ENCODE results near the gene GPAM.
A peak's percentile ranks its signal among the peaks of the same experiment; 100 is the strongest.

Gene GPAM

GRCh38 chr10:112132435-112132834 is 51.1 kb downstream of the GPAM start:
- ATAC-seq: no peak
- TF ChIP-seq CSRNP3 (CRISPR knock-in tag; IDR thresholded peaks at IDR 0.05): no peak
- TF ChIP-seq ZNF565 (CRISPR knock-in tag; conservative IDR thresholded peaks at IDR 0.05; ENCODE audit: low read depth): no peak
- TF ChIP-seq ESRRG (CRISPR knock-in tag; IDR thresholded peaks at IDR 0.05): no peak
- TF ChIP-seq ARNTL (CRISPR knock-in tag; IDR thresholded peaks at IDR 0.05; ENCODE audit: borderline replicate concordance, low read depth): no peak
- no peak for TF ChIP-seq GLIS3 (CRISPR knock-in tag; IDR thresholded peaks at IDR 0.05)
- TF ChIP-seq CREB5 (CRISPR knock-in tag; IDR thresholded peaks at IDR 0.05; ENCODE audit: low read depth): no peak
- no peak for TF ChIP-seq ZFP3 (CRISPR knock-in tag; IDR thresholded peaks at IDR 0.05)
- TF ChIP-seq BACH2 (CRISPR knock-in tag; IDR thresholded peaks at IDR 0.05; ENCODE audit: borderline replicate concordance): no peak
- TF ChIP-seq POU6F1 (CRISPR knock-in tag; IDR thresholded peaks at IDR 0.05; ENCODE audit: borderline replicate concordance, low read depth): no peak

- TF ChIP-seq ZNF70 (CRISPR knock-in tag; IDR thresholded peaks at IDR 0.05) (peak; percentile 90), PPARA (CRISPR knock-in tag; IDR thresholded peaks at IDR 0.05; ENCODE audit: borderline replicate concordance) (no peak)
- ATAC-seq: no peak
Observed at GRCh38 chr10:112131996-112132395, 51.6 kb downstream of the GPAM start.

- ATAC-seq: no peak
- TF ChIP-seq ISL1 (CRISPR knock-in tag; IDR thresholded peaks at IDR 0.05): no peak
- no peak for TF ChIP-seq TSHZ2 (CRISPR knock-in tag; IDR thresholded peaks at IDR 0.05)
Observed at GRCh38 chr10:112131346-112131745, 52.2 kb downstream of the GPAM start.

GRCh38 chr10:112126901-112127300 is 56.7 kb downstream of the GPAM start:
- TF ChIP-seq ZNF8 (CRISPR knock-in tag; IDR thresholded peaks at IDR 0.05) (no peak), PPARA (CRISPR knock-in tag; IDR thresholded peaks at IDR 0.05; ENCODE audit: borderline replicate concordance) (no peak), PATZ1 (CRISPR knock-in tag; IDR thresholded peaks at IDR 0.05; ENCODE audit: borderline replicate concordance) (no peak), TSHZ2 (CRISPR knock-in tag; IDR thresholded peaks at IDR 0.05) (no peak), ZNF565 (CRISPR knock-in tag; conservative IDR thresholded peaks at IDR 0.05; ENCODE audit: low read depth) (no peak), GLIS3 (CRISPR knock-in tag; IDR thresholded peaks at IDR 0.05) (no peak), TOX (CRISPR knock-in tag; IDR thresholded peaks at IDR 0.05; ENCODE audit: borderline replicate concordance) (no peak), RARB (CRISPR knock-in tag; IDR thresholded peaks at IDR 0.05) (no peak)
- no peak for ATAC-seq

Measured in SK-N-SH treated with all-trans-retinoic acid at 6 μM for 48 hours (cell line).